ENCODE measurements around the gene PI16.

Gene PI16

GRCh38 chr6:36980129-36980528 is 25.6 kb downstream of the PI16 start:
- no peak overlapping the region for H3K4me3 ChIP-seq (ENCODE audit: low read depth in 1 of 2, low read length in 1 of 2)
- peaks cover 58% of the 10 kb centered on the region for H3K36me3 ChIP-seq
- H3K4me1 ChIP-seq (ENCODE audit: control insufficient read depth in 1 of 2, insufficient read depth in 1 of 2, low read depth in 1 of 2, low read length in 1 of 2) = peaks cover 17% of the 10 kb centered on the region in 2 experiments

GRCh38 chr6:36980876-36981619 is 26.5 kb downstream of the PI16 start:
- Histone ChIP-seq H3K4me1 (ENCODE audit: control insufficient read depth in 1 of 2, insufficient read depth in 1 of 2, low read depth in 1 of 2, low read length in 1 of 2) (peaks cover 20 to 22% of the 10 kb centered on the region in 2 experiments), H3K27ac (no peak overlapping the region), H3K36me3 (peaks cover 49% of the 10 kb centered on the region), H3K4me3 (ENCODE audit: low read depth in 1 of 2, low read length in 1 of 2) (no peak overlapping the region), H3K27me3 (no peaks in the 10 kb centered on the region), H3K9me3 (no peaks in the 10 kb centered on the region)
- TF ChIP-seq CTCF (IDR thresholded peaks at IDR 0.05) = no peak

More at GRCh38 chr6:36980129-36980528, 25.6 kb downstream of the PI16 start:
- Histone ChIP-seq H3K9me3 (no peaks in the 10 kb centered on the region), H3K27ac (no peak overlapping the region), H3K27me3 (no peaks in the 10 kb centered on the region)
- TF ChIP-seq CTCF (IDR thresholded peaks at IDR 0.05) = no peak

- Histone ChIP-seq H3K4me3 (ENCODE audit: low read depth in 1 of 2, low read length in 1 of 2) (no peak overlapping the region), H3K4me1 (ENCODE audit: control insufficient read depth in 1 of 2, insufficient read depth in 1 of 2, low read depth in 1 of 2, low read length in 1 of 2) (peaks cover 30 to 34% of the 10 kb centered on the region in 2 experiments), H3K9me3 (no peaks in the 10 kb centered on the region), H3K36me3 (peaks cover 24% of the 10 kb centered on the region), H3K27me3 (no peaks in the 10 kb centered on the region), H3K27ac (peak overlapping the region; percentile 18)
- TF ChIP-seq CTCF (IDR thresholded peaks at IDR 0.05) = no peak
Measured at GRCh38 chr6:36983538-36983937, 29.0 kb downstream of the PI16 start.

- Histone ChIP-seq H3K4me3 (ENCODE audit: low read depth in 1 of 2, low read length in 1 of 2) (peak overlapping the region; percentile 90 to 96), H3K27me3 (no peaks in the 10 kb centered on the region), H3K4me1 (ENCODE audit: control insufficient read depth in 1 of 2, insufficient read depth in 1 of 2, low read depth in 1 of 2, low read length in 1 of 2) (peaks cover 30 to 34% of the 10 kb centered on the region in 2 experiments), H3K9me3 (no peaks in the 10 kb centered on the region), H3K36me3 (peaks cover 15% of the 10 kb centered on the region), H3K27ac (peak overlapping the region; percentile 91)
- no peak for TF ChIP-seq CTCF (IDR thresholded peaks at IDR 0.05)
Measured at GRCh38 chr6:36984581-36985416, 30.3 kb downstream of the PI16 start.

GRCh38 chr6:36985417-36985807 is 30.9 kb downstream of the PI16 start:
- H3K9me3 ChIP-seq = no peaks in the 10 kb centered on the region
- H3K36me3 ChIP-seq = peaks cover 8% of the 10 kb centered on the region
- H3K4me3 ChIP-seq (ENCODE audit: low read depth in 1 of 2, low read length in 1 of 2) = peak overlapping the region; percentile 90 to 96
- peaks cover 30 to 34% of the 10 kb centered on the region in 2 experiments for H3K4me1 ChIP-seq (ENCODE audit: control insufficient read depth in 1 of 2, insufficient read depth in 1 of 2, low read depth in 1 of 2, low read length in 1 of 2)
- TF ChIP-seq CTCF (IDR thresholded peaks at IDR 0.05) = no peak
- H3K27me3 ChIP-seq = no peaks in the 10 kb centered on the region
- H3K27ac ChIP-seq = peak overlapping the region; percentile 91
